Measurements from ENCODE around the gene ISLR2. TPM values are rescaled to one million over a fixed set of nuclear protein-coding genes. Genes with fewer than 3 reads are reported as not detected.

Gene ISLR2
- total RNA-seq, 6 experiments from 2014 or later: 0.07 TPM; not detected in 5

GRCh38 chr15:74175271-74176191 lies 45.1 kb downstream of the ISLR2 start:
- TF ChIP-seq CTCF (IDR thresholded peaks at IDR 0.05): no peak
- Mint-ChIP-seq H3K9me3 (no peaks in the 10 kb centered on the region), H3K4me1 (ENCODE audit: low read depth) (peaks cover 62% of the 10 kb centered on the region), H3K4me3 (no peak overlapping the region), H3K27ac (no peak overlapping the region), H3K27me3 (ENCODE audit: insufficient read depth) (peaks cover 3% of the 10 kb centered on the region; the same call in 1 of the 2 replicates), H3K36me3 (ENCODE audit: low read depth) (no peaks in the 10 kb centered on the region)
- no peak for DNase-seq

GRCh38 chr15:74176262-74177214 lies 46.2 kb downstream of the ISLR2 start:
- no peak for DNase-seq
- Mint-ChIP-seq H3K27me3 (ENCODE audit: insufficient read depth) (peaks cover 3% of the 10 kb centered on the region; the same call in 1 of the 2 replicates), H3K36me3 (ENCODE audit: low read depth) (no peaks in the 10 kb centered on the region), H3K9me3 (no peaks in the 10 kb centered on the region), H3K4me3 (peak overlapping the region; percentile 11; the same call in 1 of the 2 replicates), H3K4me1 (ENCODE audit: low read depth) (peaks cover 69% of the 10 kb centered on the region), H3K27ac (peak overlapping the region; percentile 19)
- TF ChIP-seq CTCF (IDR thresholded peaks at IDR 0.05): no peak

GRCh38 chr15:74178326-74179100 lies 48.1 kb downstream of the ISLR2 start:
- no peaks in the 10 kb centered on the region for H3K9me3 Mint-ChIP-seq
- TF ChIP-seq CTCF (IDR thresholded peaks at IDR 0.05): no peak
- no peaks in the 10 kb centered on the region; the same call in 1 of the 2 replicates for H3K27me3 Mint-ChIP-seq (ENCODE audit: insufficient read depth)
- H3K4me3 Mint-ChIP-seq: peak overlapping the region; percentile 54; the same call in 1 of the 2 replicates
- no peak for DNase-seq
- no peaks in the 10 kb centered on the region for H3K36me3 Mint-ChIP-seq (ENCODE audit: low read depth)
- peaks cover 56% of the 10 kb centered on the region for H3K4me1 Mint-ChIP-seq (ENCODE audit: low read depth)
- peak overlapping the region; percentile 91 for H3K27ac Mint-ChIP-seq

- peak overlapping the region; percentile 54 for H3K4me3 Mint-ChIP-seq
Observed at GRCh38 chr15:74179101-74179841, 48.9 kb downstream of the ISLR2 start.

More at GRCh38 chr15:74179101-74179841, 48.9 kb downstream of the ISLR2 start:
- Mint-ChIP-seq H3K36me3 (ENCODE audit: low read depth) (no peaks in the 10 kb centered on the region; the same call in 1 of the 2 replicates), H3K27ac (peak overlapping the region; percentile 91), H3K9me3 (no peaks in the 10 kb centered on the region), H3K4me1 (ENCODE audit: low read depth) (peaks cover 58% of the 10 kb centered on the region), H3K27me3 (ENCODE audit: insufficient read depth) (no peaks in the 10 kb centered on the region; the same call in 1 of the 2 replicates)
- TF ChIP-seq CTCF (IDR thresholded peaks at IDR 0.05): no peak
- DNase-seq: peak; percentile 95
